Esophagus squamous epithelium (tissue), 5 donors: ENCODE measurements around the gene ADGRG7. TPM values are rescaled to one million over a fixed set of nuclear protein-coding genes. Genes with fewer than 3 reads are reported as not detected.

Experiments
- DNase-seq: peaks from one replicate; lab custom pipeline; 2025; lab: John Stamatoyannopoulos, UW
- H3K27ac ChIP-seq, 4 donors: fragments of 200-600 bp; sonication (generic); one replicate each; pipeline ENCODE4 v1.5.1; 2016 to 2019; ENCODE audit warnings: mild to moderate bottlenecking in 1 of 4
- H3K27me3 ChIP-seq, 4 donors: fragments of 200-600 bp; sonication (generic); 1 replicate in 3 of 4; 2 replicates in 1 of 4; pipeline versions ENCODE4 v1.5.1 to v1.6.0; 2017 to 2021; ENCODE audit warnings: antibody characterized with exemption in 1 of 4
- H3K36me3 ChIP-seq, 3 donors: fragments of 200-600 bp; sonication (generic); one replicate each; pipeline ENCODE4 v1.5.1; 2016 to 2019
- H3K4me1 ChIP-seq, 3 donors: fragments of 200-600 bp; sonication (generic); one replicate each; pipeline ENCODE4 v1.5.1; 2017 to 2019
- H3K4me3 ChIP-seq, 4 donors: fragments of 200-600 bp; sonication (generic); 1 replicate in 3 of 4; 2 replicates in 1 of 4; pipeline ENCODE4 v1.5.1; 2016 to 2019; ENCODE audit warnings: mild to moderate bottlenecking in 2 of 4, moderate library complexity in 1 of 4
- H3K9me3 ChIP-seq, 3 donors: fragments of 200-600 bp; sonication (generic); one replicate each; pipeline ENCODE4 v1.5.1; 2016 to 2019
- CTCF ChIP-seq, 6 experiments: fragments of 450-650 bp in 4 of 6; fragments of 200-600 bp in 2 of 6; sonication (generic) in 2 of 6; IDR thresholded peaks; one replicate each; pipeline ENCODE4 v1.5.1; 2016 to 2019; ENCODE audit warnings: antibody characterized with exemption in 6 of 6, mild to moderate bottlenecking in 4 of 6, moderate library complexity in 4 of 6
- POLR2A ChIP-seq, 4 donors: fragments of 450-650 bp; IDR thresholded peaks; one replicate each; pipeline ENCODE4 v1.6.1; 2017; ENCODE audit warnings: antibody characterized with exemption in 4 of 4, mild to moderate bottlenecking in 4 of 4, moderate library complexity in 3 of 4
- WGBS, 2 donors: methylation state at CpG; one replicate each; pipeline ENCODE4 v1.1.5; 2018; 5-methylcytosine and 5-hydroxymethylcytosine counted together
- intact Hi-C: fragments of 100-400 bp; cut with DNase I; formaldehyde crosslinking; loops from one replicate; pipeline ENCODE4 v1.15.0; 2022
- small RNA-seq, 4 donors: library from RNA; depleted of rRNA; stranded (forward); fragments of <200 nt; gene quantifications; one replicate each; pipeline ENCODE3, GENCODE V24; 2016
- total RNA-seq, 4 donors: library from RNA; depleted of rRNA; stranded (reverse); fragments of >200 nt; gene quantifications; one replicate each; pipeline ENCODE4 v1.1.0, GENCODE V29; 2016
- donor health status: DM: yes; HTN: yes; CAD: no.

The ADGRG7 gene
- total RNA-seq, 4 donors from 2014 or later: not detected

GRCh38 chr3:100743535-100743934 is 134.1 kb downstream of the ADGRG7 start:
- TF ChIP-seq POLR2A (IDR thresholded peaks at IDR 0.05): no peak
- TF ChIP-seq CTCF (IDR thresholded peaks at IDR 0.05): no peak
- no peaks in the 10 kb centered on the region for H3K4me1 ChIP-seq
- H3K9me3 ChIP-seq: no peaks in the 10 kb centered on the region
- H3K27me3 ChIP-seq: no peaks in the 10 kb centered on the region
- no peak overlapping the region for H3K4me3 ChIP-seq
- DNase-seq: no peak
- WGBS, 2 donors: 87 to 90% methylated on average over 3 of the region's 3 CpGs
- intact Hi-C loops: no loop called here
- H3K27ac ChIP-seq: no peak overlapping the region
- H3K36me3 ChIP-seq: peaks cover 10 to 99% (median 21%) of the 10 kb centered on the region in 3 donors

- no peak overlapping the region for H3K27ac ChIP-seq
- WGBS, 2 donors: 97 to 100% methylated on average over 2 of the region's 2 CpGs
- H3K27me3 ChIP-seq: no peaks in the 10 kb centered on the region
- peaks cover 6 to 99% (median 19%) of the 10 kb centered on the region in 3 donors for H3K36me3 ChIP-seq
- no peaks in the 10 kb centered on the region for H3K4me1 ChIP-seq
- no peak for DNase-seq
- intact Hi-C loops: no loop called here
- H3K9me3 ChIP-seq: no peaks in the 10 kb centered on the region
- no peak for TF ChIP-seq CTCF (IDR thresholded peaks at IDR 0.05)
- no peak for TF ChIP-seq POLR2A (IDR thresholded peaks at IDR 0.05)
- no peak overlapping the region for H3K4me3 ChIP-seq
Measured at GRCh38 chr3:100744671-100745070, 135.3 kb downstream of the ADGRG7 start.

Small RNAs within 50 kb of the gene (small RNA-seq; reads per million reads assigned to genes)
- 0 reads per million in 4 donors for gene RF00322

Other genes starting within 250 kb of the ADGRG7 start
- 10 to 100 TPM; 32.0 to 51.3 (median 44.3) TPM for gene TOMM70, start 208.5 kb upstream of the ADGRG7 start, total RNA-seq
- 1 to 10 TPM in 2 of 4 donors, under 1 TPM in 2; 0.31 to 1.5 (median 0.97) TPM for gene LNP1, start 208.1 kb upstream of the ADGRG7 start, total RNA-seq
- gene TMEM45A, start 117.0 kb upstream of the ADGRG7 start, total RNA-seq: 10 to 100 TPM in 1 of 4 donors, 1 to 10 TPM in 3; 1.8 to 25.1 (median 5.1) TPM
- 100 to 1,000 TPM in 2 of 4 donors, 10 to 100 TPM in 2; 76.7 to 133 (median 91.8) TPM for gene TFG, start 99.9 kb downstream of the ADGRG7 start, total RNA-seq